Measurements from ENCODE around the gene POC1A.

GRCh38 chr3:52097851-52098507 lies 56.2 kb downstream of the POC1A start:
- TF ChIP-seq SUZ12 (IDR thresholded peaks at IDR 0.05; ENCODE audit: extremely low read depth, insufficient read depth, insufficient read length) (no peak), YY1 (IDR thresholded peaks at IDR 0.05; ENCODE audit: insufficient read depth, insufficient read length) (no peak), ZNF274 (IDR thresholded peaks at IDR 0.05; ENCODE audit: low read depth, low read length) (no peak)

Data from NT2/D1 (cell line).